Measurements from ENCODE around the gene FRYL. TPM values are rescaled to one million over a fixed set of nuclear protein-coding genes. Genes with fewer than 3 reads are reported as not detected.

The FRYL gene
- total and polyA plus RNA-seq, 2 of the 13 experiments (the other 11 are each of a cell fraction or from before 2014, with no cell fraction given) = 9.7 to 19.6 TPM

- TF ChIP-seq ZBTB40 (IDR thresholded peaks at IDR 0.05) (no peak), ZBTB40 (CRISPR knock-in tag; IDR thresholded peaks at IDR 0.05) (no peak), LBX2 (CRISPR knock-in tag; IDR thresholded peaks at IDR 0.05; ENCODE audit: borderline replicate concordance) (no peak), ZNF589 (CRISPR knock-in tag; conservative IDR thresholded peaks at IDR 0.05) (no peak), NR1H2 (CRISPR knock-in tag; IDR thresholded peaks at IDR 0.05; ENCODE audit: borderline replicate concordance, low read depth) (0 out of 2 replicates have a peak, but pooled peaks have one; percentile 37), SIX4 (CRISPR knock-in tag; IDR thresholded peaks at IDR 0.05) (0 out of 2 replicates have a peak, but pooled peaks have one; percentile 9), ZNF101 (CRISPR knock-in tag; IDR thresholded peaks at IDR 0.05; ENCODE audit: borderline replicate concordance, low read depth) (no peak), JDP2 (CRISPR knock-in tag; IDR thresholded peaks at IDR 0.05; ENCODE audit: borderline replicate concordance) (no peak), KMT2B (CRISPR knock-in tag; IDR thresholded peaks at IDR 0.05) (peak; percentile 48; the same call in 1 of the 2 replicates), NCOR1 (IDR thresholded peaks at IDR 0.05; ENCODE audit: borderline replicate concordance, low read length) (no peak), ZNF761 (CRISPR knock-in tag; conservative IDR thresholded peaks at IDR 0.05) (0 out of 2 replicates have a peak, but pooled peaks have one; percentile 24), EED (CRISPR knock-in tag; IDR thresholded peaks at IDR 0.05) (peak; percentile 42; the same call in 1 of the 2 replicates), ZNF841 (CRISPR knock-in tag; IDR thresholded peaks at IDR 0.05; ENCODE audit: borderline replicate concordance) (no peak), SCMH1 (CRISPR knock-in tag; IDR thresholded peaks at IDR 0.05; ENCODE audit: borderline replicate concordance) (no peak), PITX1 (CRISPR knock-in tag; IDR thresholded peaks at IDR 0.05) (no peak), MAX (IDR thresholded peaks at IDR 0.05) (peak; percentile 13; the same call in 1 of the 2 replicates), HIC2 (CRISPR knock-in tag; IDR thresholded peaks at IDR 0.05; ENCODE audit: low read depth) (0 out of 2 replicates have a peak, but pooled peaks have one; percentile 32)
Measured at GRCh38 chr4:48779095-48779997, 733 bp downstream of the FRYL start (continued).

All from HepG2 (cell line).